ENCODE measurements around the gene TLE2. TPM values are rescaled to one million over a fixed set of nuclear protein-coding genes. Genes with fewer than 3 reads are reported as not detected.

TLE2 gene
- total RNA-seq, 2 experiments from 2014 or later = 1.3 to 1.4 TPM

DNA sequence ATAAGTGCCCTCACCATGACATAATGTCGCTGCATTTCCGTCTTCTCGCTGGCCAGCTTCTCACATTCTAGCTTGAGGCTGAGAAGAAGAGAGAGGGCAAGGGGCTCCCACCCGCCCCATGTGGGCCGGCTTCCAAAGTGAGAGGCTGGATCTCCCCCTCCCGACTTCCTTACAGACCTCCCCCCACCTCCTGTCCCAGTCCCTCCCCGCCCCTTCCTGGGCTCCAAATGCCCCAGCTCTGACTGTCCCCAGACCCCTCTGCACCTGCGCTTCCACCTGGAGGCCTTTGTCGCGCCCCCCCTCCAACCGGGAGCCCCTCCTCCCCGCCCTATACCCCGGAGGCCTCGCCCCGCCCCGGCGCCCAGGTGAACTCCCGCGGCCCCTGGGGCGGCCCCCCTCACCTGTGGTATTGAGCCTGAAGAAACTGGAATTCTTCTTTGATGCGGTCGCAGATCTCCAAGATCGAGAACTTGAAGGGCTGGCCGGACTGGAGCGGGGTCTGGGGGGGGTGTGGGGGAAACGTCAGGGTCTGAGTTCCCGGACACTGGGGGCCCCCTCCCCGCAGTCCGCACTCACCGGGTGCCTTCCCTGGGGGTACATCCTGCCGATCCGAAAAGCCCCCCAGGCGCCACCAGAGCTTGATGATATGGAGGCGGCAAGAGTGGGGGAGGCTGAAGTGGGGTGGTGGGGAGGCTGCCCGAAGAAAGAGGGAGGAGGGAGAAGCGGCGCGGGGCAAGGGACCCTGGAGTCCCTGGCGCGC, 595 bp downstream of the TLE2 start:
- Mint-ChIP-seq H3K4me1 (peaks cover 20% of the 10 kb centered on the region), H3K27me3 (peaks cover 46% of the 10 kb centered on the region), H3K9me3 (no peaks in the 10 kb centered on the region), H3K27ac (no peak overlapping the region), H3K4me3 (no peak overlapping the region), H3K36me3 (ENCODE audit: low read depth) (no peaks in the 10 kb centered on the region)
- POLR2A ChIA-PET = interaction anchor here (1.9 kb wide), 1 partner anchor 32 kb away, joined by 5 read pairs; no protein-coding TSS in a partner anchor
- CTCF ChIA-PET = no interaction called here
- DNase-seq = no peak

GRCh38 chr19:3027981-3028304, 1.1 kb downstream of the TLE2 start:
- Mint-ChIP-seq H3K27ac (no peak overlapping the region), H3K36me3 (ENCODE audit: low read depth) (no peaks in the 10 kb centered on the region), H3K9me3 (no peaks in the 10 kb centered on the region), H3K4me3 (no peak overlapping the region), H3K4me1 (peaks cover 26% of the 10 kb centered on the region), H3K27me3 (peaks cover 45% of the 10 kb centered on the region)
- ChIA-PET POLR2A (interaction anchor here (1.9 kb wide), 1 partner anchor 33 kb away, joined by 5 read pairs; no protein-coding TSS in a partner anchor), CTCF (no interaction called here)
- no peak for DNase-seq

DNA sequence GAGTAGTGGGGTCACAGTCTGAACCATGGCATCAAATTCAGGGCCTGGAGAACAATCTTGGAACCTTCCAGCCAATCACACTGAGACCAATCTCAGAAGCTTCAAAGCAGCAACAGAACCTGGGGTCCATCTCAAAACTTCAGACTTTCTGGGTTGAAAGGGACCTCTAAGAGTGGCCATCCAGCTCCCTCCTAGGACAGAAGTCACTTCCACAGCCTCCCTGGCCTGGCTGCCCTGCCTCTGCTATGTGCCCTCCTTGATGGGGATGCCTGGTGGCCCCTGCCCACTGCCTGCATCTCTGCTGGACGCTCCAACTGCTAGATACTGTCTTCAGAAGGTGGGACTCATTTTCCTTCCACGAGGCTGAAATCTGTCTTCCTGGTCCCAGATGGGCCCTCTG, 1.8 kb downstream of the TLE2 start:
- no peaks in the 10 kb centered on the region for H3K36me3 Mint-ChIP-seq (ENCODE audit: low read depth)
- POLR2A ChIA-PET = interaction anchor here (1.0 to 1.9 kb wide), 2 partner anchors 9 to 33 kb away, joined by 3 to 5 read pairs; no protein-coding TSS in a partner anchor
- CTCF ChIA-PET = no interaction called here
- no peak for DNase-seq
- H3K9me3 Mint-ChIP-seq = no peaks in the 10 kb centered on the region
- peaks cover 43% of the 10 kb centered on the region for H3K27me3 Mint-ChIP-seq
- peaks cover 31% of the 10 kb centered on the region for H3K4me1 Mint-ChIP-seq
- H3K27ac Mint-ChIP-seq = no peak overlapping the region
- H3K4me3 Mint-ChIP-seq = no peak overlapping the region

- POLR2A ChIA-PET = interaction anchor here (1.0 to 1.9 kb wide), 2 partner anchors 10 to 34 kb away, joined by 3 to 5 read pairs; no protein-coding TSS in a partner anchor
Measured at GRCh38 chr19:3026768-3027167, 2.3 kb downstream of the TLE2 start.

DNA sequence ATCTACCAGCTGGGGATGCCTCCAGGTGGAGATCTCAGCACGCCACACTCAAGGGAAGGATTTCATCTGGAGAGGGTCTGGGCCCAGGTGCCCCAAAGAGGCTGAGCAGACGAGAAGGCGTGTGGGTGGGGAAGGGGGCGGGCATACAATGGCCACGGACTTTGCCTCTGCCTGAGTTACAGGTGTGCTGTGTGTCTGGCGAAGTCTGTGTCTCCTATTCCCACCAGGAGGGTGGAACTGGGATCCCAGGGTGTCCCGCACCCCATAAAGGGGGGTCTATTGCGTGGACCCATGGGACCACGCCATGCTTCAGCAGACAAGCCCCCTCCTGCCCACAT, 3.6 kb downstream of the TLE2 start:
- Mint-ChIP-seq H3K4me3 (no peak overlapping the region), H3K27me3 (peaks cover 31% of the 10 kb centered on the region), H3K36me3 (ENCODE audit: low read depth) (no peaks in the 10 kb centered on the region), H3K27ac (no peak overlapping the region), H3K9me3 (no peaks in the 10 kb centered on the region), H3K4me1 (peaks cover 31% of the 10 kb centered on the region)
- ChIA-PET CTCF (interaction anchor here (1.4 kb wide), 1 partner anchor 11 kb away, joined by 4 read pairs; no protein-coding TSS in a partner anchor), POLR2A (interaction anchor here (0.7 to 4.6 kb wide), 2 partner anchors 10 to 11 kb away, joined by 3 to 18 read pairs; no protein-coding TSS in a partner anchor)
- DNase-seq = no peak

More at GRCh38 chr19:3026768-3027167, 2.3 kb downstream of the TLE2 start:
- CTCF ChIA-PET = no interaction called here
- H3K27ac Mint-ChIP-seq = no peak overlapping the region
- no peaks in the 10 kb centered on the region for H3K36me3 Mint-ChIP-seq (ENCODE audit: low read depth)
- peaks cover 42% of the 10 kb centered on the region for H3K27me3 Mint-ChIP-seq
- DNase-seq = no peak
- no peaks in the 10 kb centered on the region for H3K9me3 Mint-ChIP-seq
- no peak overlapping the region for H3K4me3 Mint-ChIP-seq
- peaks cover 31% of the 10 kb centered on the region for H3K4me1 Mint-ChIP-seq

- Mint-ChIP-seq H3K4me1 (peaks cover 28% of the 10 kb centered on the region), H3K27me3 (peaks cover 26% of the 10 kb centered on the region), H3K4me3 (no peak overlapping the region), H3K36me3 (ENCODE audit: low read depth) (no peaks in the 10 kb centered on the region), H3K27ac (no peak overlapping the region), H3K9me3 (no peaks in the 10 kb centered on the region)
- ChIA-PET POLR2A (interaction anchor here (0.7 to 4.6 kb wide), 2 partner anchors 9 to 11 kb away, joined by 3 to 18 read pairs; no protein-coding TSS in a partner anchor), CTCF (interaction anchor here (0.6 to 1.4 kb wide), 2 partner anchors 11 to 352 kb away, joined by 3 to 4 read pairs; no protein-coding TSS in a partner anchor)
- DNase-seq = no peak
Measured at GRCh38 chr19:3024870-3025548, 4.1 kb downstream of the TLE2 start.

DNA sequence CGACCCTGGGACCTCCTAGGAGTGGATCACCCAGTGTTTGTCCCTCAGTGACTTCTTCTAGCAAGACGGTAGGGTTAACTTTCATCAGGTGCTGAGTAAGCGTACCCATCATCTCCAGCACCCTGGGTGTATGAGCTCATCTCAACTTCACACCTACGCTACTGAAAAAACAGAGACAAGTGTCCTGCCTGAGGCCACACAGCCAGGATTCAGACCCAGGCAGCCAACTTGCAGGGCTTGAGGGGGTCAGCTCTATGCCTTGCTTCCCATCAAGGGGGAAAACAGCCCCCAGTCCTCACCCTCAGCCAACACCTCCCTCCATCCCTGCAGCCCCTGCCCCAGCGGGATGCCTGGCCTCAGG, 4.6 kb downstream of the TLE2 start:
- H3K4me1 Mint-ChIP-seq = peaks cover 25% of the 10 kb centered on the region
- DNase-seq = no peak
- H3K27ac Mint-ChIP-seq = no peak overlapping the region
- no peaks in the 10 kb centered on the region for H3K36me3 Mint-ChIP-seq (ENCODE audit: low read depth)
- ChIA-PET CTCF (interaction anchor here (0.7 to 0.8 kb wide), 2 partner anchors 11 to 74 kb away, joined by 3 to 5 read pairs; no protein-coding TSS in a partner anchor), POLR2A (interaction anchor here (1.1 to 4.6 kb wide), 2 partner anchors 12 to 50 kb away, joined by 4 to 18 read pairs; no protein-coding TSS in a partner anchor)
- H3K9me3 Mint-ChIP-seq = no peaks in the 10 kb centered on the region
- H3K4me3 Mint-ChIP-seq = no peak overlapping the region
- H3K27me3 Mint-ChIP-seq = peaks cover 21% of the 10 kb centered on the region

- no peak overlapping the region for H3K27ac Mint-ChIP-seq
- DNase-seq = no peak
- POLR2A ChIA-PET = no interaction called here
- H3K36me3 Mint-ChIP-seq (ENCODE audit: low read depth) = no peaks in the 10 kb centered on the region
- peaks cover 5% of the 10 kb centered on the region for H3K27me3 Mint-ChIP-seq
- CTCF ChIA-PET = no interaction called here
- no peaks in the 10 kb centered on the region for H3K9me3 Mint-ChIP-seq
- peaks cover 24% of the 10 kb centered on the region for H3K4me1 Mint-ChIP-seq
- no peak overlapping the region for H3K4me3 Mint-ChIP-seq
Measured at GRCh38 chr19:3020321-3020960, 8.6 kb downstream of the TLE2 start.

DNA sequence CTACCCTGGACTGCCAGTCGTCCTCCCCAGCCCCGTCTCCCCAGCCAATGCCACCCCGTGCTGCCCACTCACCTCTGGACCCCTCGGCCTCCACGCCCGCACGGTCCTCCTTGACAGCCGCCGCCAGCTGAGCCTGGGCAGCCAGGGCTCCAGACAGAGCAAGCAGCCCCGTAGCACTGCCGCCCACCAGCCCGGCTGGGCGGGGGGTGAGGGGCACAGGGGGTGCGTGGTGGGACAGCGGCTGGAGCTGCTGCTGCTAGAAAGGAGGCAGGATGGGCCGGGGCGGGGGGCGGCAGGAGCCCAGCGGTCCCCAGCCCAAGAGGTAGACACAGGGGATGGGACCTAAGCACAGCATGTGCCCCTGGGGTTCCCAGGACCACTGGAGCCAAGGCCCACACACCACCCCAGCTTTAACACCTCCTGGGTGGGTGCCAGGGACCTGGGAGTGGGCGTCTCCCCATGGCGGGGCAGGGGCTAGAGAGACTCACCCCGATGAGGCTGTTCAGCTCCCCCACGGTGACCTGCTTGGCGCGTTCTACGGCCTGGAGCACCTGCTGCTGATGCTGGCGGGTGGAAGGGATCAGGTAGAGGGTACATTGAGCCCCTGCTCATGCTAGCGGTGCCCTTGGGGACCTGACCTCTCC, 9.7 kb downstream of the TLE2 start:
- Mint-ChIP-seq H3K36me3 (ENCODE audit: low read depth) (no peaks in the 10 kb centered on the region), H3K27ac (no peak overlapping the region), H3K9me3 (no peaks in the 10 kb centered on the region), H3K4me1 (peaks cover 15% of the 10 kb centered on the region), H3K4me3 (no peak overlapping the region), H3K27me3 (peaks cover 1% of the 10 kb centered on the region)
- no peak for DNase-seq
- POLR2A ChIA-PET = no interaction called here
- CTCF ChIA-PET = no interaction called here

DNA sequence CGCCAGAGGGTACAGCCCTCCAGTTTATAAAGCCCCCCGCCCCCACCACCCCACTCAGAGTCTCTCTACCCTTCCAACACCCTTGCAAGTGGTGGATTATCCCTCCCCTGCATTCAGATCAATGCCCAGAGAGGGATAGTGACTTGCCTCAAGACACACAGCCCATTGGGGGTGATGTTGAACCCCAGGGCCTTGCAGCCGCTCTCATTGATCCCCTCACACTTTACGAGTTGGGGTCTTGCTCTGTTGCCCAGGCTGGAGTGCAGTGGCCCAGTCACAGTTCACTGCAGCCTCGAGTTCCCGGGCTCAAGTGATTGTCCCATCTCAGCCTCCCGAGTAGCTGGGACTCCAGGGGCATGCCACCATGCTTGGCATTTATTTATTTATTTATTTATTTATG, 11.2 kb downstream of the TLE2 start:
- Mint-ChIP-seq H3K27ac (no peak overlapping the region), H3K36me3 (ENCODE audit: low read depth) (no peaks in the 10 kb centered on the region), H3K27me3 (no peaks in the 10 kb centered on the region), H3K4me3 (no peak overlapping the region), H3K4me1 (peaks cover 5% of the 10 kb centered on the region), H3K9me3 (no peaks in the 10 kb centered on the region)
- POLR2A ChIA-PET = no interaction called here
- CTCF ChIA-PET = no interaction called here
- DNase-seq = no peak

DNA sequence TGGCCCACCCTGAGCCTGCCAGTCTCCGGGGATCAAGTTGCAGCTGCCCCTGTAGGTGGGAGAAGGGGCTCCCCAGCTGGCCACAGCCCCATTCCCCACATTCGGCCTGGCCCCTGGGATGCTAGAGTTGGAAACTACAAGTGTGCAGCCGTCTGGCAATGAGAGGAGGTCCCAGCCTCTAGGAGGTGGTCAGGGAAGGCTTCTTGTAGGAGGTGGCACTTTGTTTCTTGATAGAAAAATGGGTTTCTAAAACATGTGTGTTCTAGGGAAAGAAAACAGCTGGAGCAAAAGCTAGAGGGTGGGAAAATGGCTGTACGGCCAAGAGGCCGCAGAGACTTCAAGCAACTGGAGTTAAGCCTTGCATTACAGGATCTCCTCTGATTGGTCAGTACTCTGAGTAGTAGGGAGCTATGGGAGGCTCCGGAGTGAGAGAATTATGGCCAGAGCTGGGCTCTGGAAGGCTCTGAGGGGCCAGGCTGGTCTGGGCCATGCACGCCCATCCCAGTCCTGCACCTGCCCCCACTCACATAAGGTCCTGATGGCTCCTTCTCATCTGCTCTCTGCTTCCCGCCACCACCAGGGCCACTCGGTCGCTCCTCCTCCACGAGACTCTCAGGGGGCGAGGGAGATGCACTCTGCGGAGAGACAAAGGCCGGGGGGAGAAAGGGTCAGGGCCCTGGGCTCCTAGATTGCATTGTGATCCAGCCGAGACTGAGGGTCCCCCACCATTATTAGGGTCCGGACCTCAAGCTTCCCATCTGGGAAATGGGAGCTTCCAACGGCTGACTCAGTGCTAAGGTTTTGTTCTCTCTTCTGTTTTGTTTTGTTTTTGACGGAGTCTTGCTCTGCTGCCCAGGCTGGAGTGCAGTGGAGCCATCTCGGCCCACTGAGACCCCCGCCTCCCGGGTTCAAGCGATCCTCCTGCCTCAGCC, 13.7 kb downstream of the TLE2 start:
- ChIA-PET CTCF (interaction anchor here (0.6 kb wide), 1 partner anchor 199 kb away, joined by 3 read pairs; no protein-coding TSS in a partner anchor), POLR2A (interaction anchor here (1.5 kb wide), 1 partner anchor 10 kb away, joined by 3 read pairs; no protein-coding TSS in a partner anchor)
- Mint-ChIP-seq H3K4me1 (no peaks in the 10 kb centered on the region), H3K9me3 (no peaks in the 10 kb centered on the region), H3K36me3 (ENCODE audit: low read depth) (no peaks in the 10 kb centered on the region), H3K4me3 (no peak overlapping the region), H3K27ac (no peak overlapping the region), H3K27me3 (no peaks in the 10 kb centered on the region)
- DNase-seq = no peak

- H3K36me3 Mint-ChIP-seq (ENCODE audit: low read depth) = no peaks in the 10 kb centered on the region
- H3K27ac Mint-ChIP-seq = no peak overlapping the region
- no peak overlapping the region for H3K4me3 Mint-ChIP-seq
- no peaks in the 10 kb centered on the region for H3K27me3 Mint-ChIP-seq
- no peak for DNase-seq
- no peaks in the 10 kb centered on the region for H3K9me3 Mint-ChIP-seq
- CTCF ChIA-PET = no interaction called here
- POLR2A ChIA-PET = no interaction called here
- no peaks in the 10 kb centered on the region for H3K4me1 Mint-ChIP-seq
Measured at GRCh38 chr19:3014135-3014534, 14.9 kb downstream of the TLE2 start.

All from activated CD4-positive, alpha-beta memory T cell treated with anti-CD3 and anti-CD28 coated beads, Interleukin-2, amount 10 ng/mL, durations not matched to agents 7 days and 5 days (primary cell).